GM18858 (cell line): ENCODE measurements around the gene KCNH8.
A peak's percentile ranks its signal among the peaks of the same experiment; 100 is the strongest.
"Not testable (repeated sequence)": the region's sequence is repeated elsewhere in the genome, so short reads cannot be mapped to it uniquely, and the experiment has no call there.

Source experiments
- ATAC-seq: cut with Tn5 transposase; IDR thresholded peaks from one replicate; pipeline ENCODE4 v1.9.1; 2021; ENCODE audit not compliant: unreplicated experiment

KCNH8 gene

DNA sequence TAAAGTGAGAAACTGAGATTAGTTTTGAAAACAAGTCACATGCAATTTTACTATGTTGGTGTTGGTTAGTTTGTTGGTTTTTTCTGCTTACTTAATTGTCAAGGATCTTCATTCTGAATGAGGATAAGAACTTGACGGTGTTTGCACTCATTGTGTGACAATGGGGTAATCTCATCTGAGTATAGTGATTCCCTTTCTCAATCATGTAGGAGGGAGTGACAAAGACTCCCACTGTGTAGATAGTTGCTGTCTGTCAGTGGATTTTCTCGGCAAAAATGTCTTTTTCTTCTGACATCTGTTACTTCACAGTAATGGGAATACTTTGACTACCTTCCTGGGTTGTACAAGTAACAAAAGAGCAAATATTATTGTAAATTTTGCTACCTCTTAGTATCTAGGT lies 23.5 kb downstream of the KCNH8 start:
- no peak for ATAC-seq

DNA sequence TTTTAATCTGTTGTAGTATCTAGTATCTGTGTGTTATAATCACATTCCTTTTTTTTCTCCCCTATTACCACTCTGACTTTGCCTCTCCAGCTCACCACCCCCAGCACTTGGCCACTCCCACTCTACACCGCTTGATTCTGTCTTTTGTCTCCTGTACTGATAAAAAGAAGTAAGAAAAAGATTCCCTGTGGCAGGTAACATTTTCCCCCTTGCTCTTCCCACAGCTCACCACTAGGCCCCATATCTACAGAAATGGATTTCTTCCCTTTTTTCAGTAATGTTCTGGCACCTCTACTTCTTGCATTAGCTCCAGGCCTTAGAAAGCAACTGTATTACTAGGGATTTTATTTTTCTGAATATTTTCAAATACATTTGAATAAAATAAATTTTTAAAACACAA lies 25.6 kb downstream of the KCNH8 start:
- ATAC-seq = no peak

DNA sequence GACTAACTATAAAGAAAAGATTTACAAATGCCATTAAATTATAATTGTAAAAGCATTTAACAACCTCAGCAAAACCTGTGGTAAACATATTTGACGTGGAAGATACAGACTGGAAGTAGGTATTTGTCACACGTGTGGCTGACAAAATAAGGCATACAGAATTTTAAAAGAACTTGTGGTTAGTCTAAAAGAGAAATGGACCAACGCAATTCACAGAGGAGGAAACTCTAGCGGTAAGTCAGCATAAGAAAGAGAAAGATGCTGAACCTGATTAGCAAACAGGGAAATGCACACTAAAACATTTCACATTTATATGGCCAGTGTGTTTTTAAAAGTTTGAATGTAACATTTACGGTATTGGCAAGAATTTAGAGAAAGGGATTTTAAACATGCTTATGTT lies 35.3 kb downstream of the KCNH8 start:
- no peak for ATAC-seq

DNA sequence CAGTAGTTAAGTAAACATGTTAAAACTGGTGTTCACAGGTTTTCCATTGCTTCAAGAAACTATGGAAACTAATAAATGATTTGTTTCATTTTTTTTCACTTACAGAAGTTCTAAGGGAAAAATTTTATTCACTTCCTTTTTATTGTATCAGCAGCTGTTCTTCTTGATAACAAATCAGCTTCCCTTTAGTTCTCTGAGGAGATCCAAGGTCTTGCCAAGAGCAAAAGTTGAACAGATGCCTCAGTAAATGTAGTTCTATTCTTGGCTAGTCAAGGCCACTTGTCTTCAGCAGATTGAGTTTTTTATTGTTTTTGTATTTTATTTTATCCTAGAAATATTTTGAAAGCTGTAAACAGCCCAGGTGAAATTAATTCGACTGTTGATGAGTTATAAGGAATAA lies 41.8 kb downstream of the KCNH8 start:
- ATAC-seq = no peak

DNA sequence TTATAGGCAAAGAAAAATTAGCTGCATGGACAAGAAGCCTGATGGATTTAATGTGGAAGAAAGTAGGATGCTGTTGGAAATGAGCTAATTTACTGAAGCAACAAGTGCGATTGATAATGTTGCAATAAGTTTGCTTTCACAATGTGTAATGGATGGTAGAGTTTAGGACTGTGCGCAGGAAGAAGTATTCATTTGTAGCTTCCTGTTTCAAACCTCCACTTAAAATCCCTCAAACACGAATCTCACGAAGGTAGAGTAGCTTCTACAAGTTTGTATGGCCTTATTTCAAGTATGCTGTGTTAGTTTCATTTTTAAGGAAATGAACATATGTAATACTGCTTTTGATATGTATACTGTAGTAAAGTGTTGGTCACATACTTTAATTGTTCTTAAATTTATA lies 42.3 kb downstream of the KCNH8 start:
- no peak for ATAC-seq

- ATAC-seq = no peak
Observed at GRCh38 chr3:19199131-19199530, 50.8 kb downstream of the KCNH8 start.

DNA sequence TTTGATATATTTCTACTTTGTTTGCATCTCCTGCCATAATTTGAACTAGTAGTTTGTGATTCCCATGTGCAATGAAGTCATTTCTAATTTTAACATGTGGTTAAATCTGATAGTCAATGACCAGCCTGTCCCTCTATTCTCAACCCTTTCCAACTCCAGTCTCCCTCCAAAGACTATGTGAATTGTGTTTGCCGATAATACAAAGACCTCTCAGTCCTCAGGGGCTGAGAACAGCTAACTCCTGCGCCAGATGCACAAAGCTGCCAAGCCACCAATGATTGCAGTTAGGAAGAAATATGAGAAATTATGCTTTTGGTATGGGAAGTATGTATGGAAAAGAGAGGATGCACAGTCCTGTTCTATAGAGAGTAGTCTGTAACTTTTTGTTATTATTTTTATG lies 54.0 kb downstream of the KCNH8 start:
- ATAC-seq = no peak

- ATAC-seq = no peak
Observed at GRCh38 chr3:19202754-19203153, 54.4 kb downstream of the KCNH8 start.

DNA sequence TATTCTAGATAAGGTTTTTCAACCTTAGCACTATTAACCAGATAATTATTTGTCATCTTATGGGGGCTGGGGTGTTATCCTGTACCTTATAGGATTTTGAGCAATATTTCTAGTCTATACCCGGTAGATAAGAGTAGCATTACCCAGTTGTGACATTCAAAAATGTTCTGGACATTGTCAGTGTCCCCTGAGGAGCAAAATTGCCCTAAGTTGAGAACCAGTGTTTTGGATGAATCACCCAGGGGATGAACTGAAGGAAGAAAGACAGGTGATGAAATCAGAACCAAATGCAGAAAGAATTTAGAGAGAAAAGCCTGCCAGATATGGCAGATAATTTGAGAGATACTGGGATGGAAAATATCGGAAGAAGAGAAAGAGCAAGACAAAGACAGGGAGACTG lies 58.2 kb downstream of the KCNH8 start:
- ATAC-seq = no peak

DNA sequence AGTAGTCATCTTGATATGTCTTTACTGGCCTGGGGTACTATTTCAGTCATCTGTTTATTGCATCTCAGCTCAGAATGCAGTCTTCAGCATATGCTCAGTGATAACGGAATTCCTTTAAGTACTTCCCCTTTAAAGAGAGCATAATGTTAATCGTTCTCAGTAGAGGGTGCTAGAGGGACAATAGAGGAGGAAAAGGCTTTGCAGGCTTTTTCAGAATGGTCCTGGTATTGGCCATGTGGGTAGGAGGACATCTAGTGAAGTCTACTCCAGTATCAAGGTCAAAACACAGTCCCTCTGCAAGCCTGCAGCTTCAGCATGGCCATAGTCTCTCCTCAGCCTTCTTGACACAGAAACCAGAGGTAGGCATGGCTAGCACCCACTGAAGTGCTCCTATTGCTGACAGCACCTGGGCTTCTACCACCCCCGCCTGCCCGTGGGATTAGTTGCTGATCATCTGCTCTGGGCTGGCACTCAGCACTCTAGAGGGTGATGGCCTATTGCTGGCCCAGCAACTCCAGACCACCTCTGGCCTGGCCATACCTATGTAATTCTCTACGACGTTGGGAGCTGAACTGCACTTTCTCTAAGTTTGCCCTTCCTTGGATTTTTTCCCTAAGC lies 65.4 kb downstream of the KCNH8 start:
- ATAC-seq = peak; percentile 74

- no peak for ATAC-seq
Observed at GRCh38 chr3:19215427-19215826, 67.1 kb downstream of the KCNH8 start.

DNA sequence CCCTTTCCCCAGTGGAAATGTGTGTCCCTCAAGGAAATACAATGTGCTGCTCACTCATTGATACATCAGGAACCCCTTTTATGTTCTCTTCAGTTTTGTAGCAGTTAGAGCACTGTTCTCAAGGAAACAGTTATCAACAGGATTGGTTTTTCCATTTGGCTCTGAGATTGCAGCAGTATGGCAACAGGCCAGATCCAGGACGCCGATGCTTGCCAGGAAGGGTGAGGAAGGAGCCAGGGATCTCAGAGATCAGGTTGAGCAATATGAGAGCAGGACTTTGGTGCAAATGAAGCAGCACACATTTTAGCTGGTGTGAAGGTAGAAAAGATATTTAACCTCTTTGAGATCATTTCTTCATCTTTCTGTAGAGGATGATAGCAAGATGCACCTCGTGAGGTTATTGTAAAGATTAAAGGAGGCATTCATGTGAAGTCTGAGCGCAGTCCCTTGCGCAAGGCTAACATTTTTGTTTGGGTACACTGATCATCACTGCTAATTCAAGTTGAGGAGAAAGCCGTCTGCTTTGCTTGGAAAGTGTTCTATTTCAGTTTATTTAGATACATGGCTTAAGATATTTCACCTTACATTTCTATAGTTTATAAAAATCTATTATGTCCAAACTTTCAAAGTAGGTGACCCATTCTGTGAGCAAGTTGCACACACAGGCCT lies 68.5 kb downstream of the KCNH8 start:
- ATAC-seq = no peak

DNA sequence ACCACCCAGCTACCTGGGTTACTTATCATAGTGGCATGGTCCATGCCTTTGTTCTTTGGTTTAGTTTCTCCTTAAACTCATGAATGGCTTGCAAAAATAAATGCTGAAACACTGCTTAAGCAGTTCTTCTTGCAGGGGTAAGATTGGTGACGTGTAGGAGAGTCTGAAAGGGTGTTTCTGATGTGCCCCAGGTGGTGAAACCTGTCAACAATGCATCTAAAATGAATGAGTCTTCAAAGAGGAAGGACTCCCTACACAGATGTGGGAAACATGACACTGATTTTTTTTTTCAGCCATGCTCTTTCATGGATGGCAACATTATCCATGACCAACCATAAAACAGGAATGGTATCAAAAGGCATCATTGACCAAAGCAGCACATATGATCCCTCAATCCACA lies 72.0 kb downstream of the KCNH8 start:
- ATAC-seq = no peak

- no peak for ATAC-seq
Observed at GRCh38 chr3:19221081-19221480, 72.8 kb downstream of the KCNH8 start.

GRCh38 chr3:19226479-19226878 lies 78.2 kb downstream of the KCNH8 start:
- no peak for ATAC-seq

GRCh38 chr3:19228167-19228566 lies 79.9 kb downstream of the KCNH8 start:
- no peak for ATAC-seq

DNA sequence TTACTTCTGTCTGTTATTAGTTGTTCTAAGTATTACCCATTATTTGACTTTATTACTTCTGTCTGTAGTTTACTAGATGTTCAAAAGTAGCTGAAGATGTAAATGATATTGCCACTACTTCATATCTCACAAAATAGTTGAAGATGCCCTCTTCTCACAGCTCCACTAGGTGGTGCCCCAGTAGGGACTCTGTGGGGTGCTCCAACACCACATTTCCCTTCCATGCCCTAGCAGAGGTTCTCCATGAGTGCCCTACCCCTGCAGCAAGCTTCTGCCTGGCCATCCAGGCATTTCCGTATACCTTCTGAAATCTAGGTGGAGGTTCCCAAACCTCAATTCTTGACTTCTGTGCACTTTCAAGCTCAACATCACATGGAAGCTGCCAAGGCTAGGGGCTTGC lies 80.8 kb downstream of the KCNH8 start:
- no peak for ATAC-seq

GRCh38 chr3:19229881-19230280 lies 81.6 kb downstream of the KCNH8 start:
- peak; percentile 87 for ATAC-seq

DNA sequence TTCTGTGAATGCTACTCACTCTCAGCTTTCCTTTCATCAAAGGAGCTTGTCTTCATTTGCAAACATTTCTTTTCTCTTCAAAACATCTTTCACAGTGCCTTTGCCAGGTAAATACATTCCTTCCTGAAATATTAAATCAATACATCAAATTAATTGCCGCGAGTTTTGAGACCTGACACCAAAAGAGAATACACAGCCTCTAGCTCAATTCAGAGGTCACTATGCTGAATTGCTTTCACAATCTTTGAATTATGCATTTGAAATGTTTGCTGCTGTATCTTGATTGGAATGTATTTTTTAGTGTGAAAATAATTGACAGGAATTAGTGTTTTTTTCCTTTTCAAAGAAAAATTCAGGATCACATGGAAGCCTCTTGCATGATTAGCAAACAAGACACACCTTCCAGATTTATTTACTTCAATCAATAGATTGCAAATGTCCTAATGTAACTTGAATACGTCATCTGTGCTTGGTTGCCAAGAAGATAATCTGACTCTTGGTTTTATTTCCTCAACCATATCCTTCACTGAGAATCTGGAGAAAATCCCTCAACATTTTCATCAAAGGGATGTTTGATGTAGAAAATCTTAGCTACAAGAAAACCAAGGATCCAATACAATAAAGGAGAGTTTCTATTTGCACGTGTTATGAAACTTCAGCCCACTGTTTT lies 83.6 kb downstream of the KCNH8 start:
- no peak for ATAC-seq

GRCh38 chr3:19232566-19232965 lies 84.3 kb downstream of the KCNH8 start:
- no peak for ATAC-seq

GRCh38 chr3:19233882-19234784 lies 85.8 kb downstream of the KCNH8 start:
- ATAC-seq = not testable (repeated sequence)
